GM03348 (cell line): ENCODE data around the gene NET1.
"Not testable (repeated sequence)": the region's sequence is repeated elsewhere in the genome, so short reads cannot be mapped to it uniquely, and the experiment has no call there.

Source experiments
- DNase-seq: peaks from one replicate; pipeline ENCODE4 v3.0.0; 2012; ENCODE audit warnings: low spot score

NET1 gene

DNA sequence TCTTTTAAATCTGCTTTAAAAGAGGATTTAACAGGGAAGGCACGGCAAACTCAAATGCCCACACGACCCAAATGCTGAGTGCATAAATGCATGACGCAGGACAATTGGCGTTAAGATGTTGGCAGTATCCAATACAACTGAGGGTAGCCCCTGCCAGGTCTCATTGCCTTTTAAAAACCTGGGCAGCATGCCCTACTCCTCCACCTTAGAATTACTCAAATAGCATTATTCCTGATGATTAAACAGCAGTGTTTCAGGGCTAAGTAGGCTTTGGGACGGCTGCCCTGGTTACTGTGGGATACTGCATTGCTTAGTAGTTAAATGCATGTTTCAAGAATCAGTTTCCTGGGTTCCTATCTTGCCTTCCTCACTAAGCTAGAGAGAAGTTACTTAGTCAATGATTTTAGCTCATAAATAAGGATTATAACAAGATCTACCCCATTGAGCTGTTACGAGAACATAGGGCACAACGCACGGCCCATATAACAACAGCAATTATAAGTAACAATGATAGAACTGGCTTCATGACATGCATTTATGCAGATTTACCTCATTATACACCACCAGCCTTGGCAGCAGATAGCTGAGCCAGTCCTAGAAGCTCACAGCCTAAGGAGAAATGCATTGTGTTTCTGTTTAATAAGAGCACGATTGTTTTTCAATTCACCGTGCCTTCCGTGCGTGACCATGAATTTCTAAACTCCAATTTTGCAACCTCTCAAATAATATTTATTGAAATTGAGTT is 15.6 kb upstream of the NET1 start:
- no peak for DNase-seq

DNA sequence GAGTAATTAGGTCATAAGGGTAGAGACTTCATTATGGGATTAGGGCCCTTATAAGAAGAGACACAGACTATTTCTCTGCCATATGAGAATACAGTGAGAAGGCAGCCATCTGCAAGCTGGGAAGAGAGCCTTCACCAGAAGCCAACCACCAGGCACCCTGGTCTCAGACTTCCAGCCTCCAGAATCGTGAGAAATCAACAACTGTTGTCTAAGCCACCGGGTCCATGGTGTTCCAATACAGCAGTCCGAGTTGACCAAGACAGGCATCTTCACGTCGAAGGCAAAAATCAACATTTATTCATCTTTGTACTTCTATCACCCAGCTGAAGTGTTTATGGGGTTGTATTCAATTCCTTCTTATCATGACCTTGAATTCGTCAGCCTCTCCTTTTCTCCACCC is 13.0 kb upstream of the NET1 start:
- DNase-seq = no peak

DNA sequence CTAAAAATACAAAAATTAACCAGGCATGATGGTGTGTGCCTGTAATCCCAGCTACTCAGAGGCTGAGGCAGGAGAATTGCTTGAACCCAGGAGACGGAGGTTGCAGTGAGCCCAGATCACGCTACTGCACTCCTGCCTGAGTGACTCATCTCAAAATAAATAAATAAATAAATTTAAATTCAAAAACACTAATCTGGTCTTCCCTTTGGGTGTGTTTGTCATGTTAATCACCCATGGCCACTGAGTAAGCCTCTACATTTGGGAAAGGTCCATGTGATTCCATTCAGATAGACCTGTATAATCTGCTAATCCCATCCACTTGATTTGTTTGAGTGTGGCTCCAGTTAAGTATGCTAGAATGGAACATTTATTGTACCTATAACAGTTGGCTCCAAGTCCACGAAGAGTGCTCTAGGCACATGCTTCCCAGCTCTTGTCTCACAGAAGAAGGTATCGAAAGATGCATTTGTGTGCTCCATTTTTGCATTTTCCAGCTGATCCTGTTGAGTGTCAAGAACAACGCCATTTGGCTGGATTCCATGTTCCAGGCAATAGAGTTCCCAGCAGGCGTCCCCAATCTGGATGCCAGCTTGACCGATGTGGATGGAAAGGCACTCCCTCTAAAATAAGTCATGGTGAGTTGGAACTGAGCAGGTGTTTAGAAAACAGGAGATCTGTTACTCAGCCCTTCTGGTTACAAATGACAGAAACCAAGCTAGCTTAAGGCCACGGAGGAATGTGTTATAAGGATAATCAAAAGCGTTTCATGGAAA is 11.7 kb upstream of the NET1 start:
- DNase-seq = no peak

- no peak for DNase-seq
Measured at GRCh38 chr10:5402798-5403197, 9.6 kb upstream of the NET1 start.

- DNase-seq = no peak
Measured at GRCh38 chr10:5404208-5405041, 7.9 kb upstream of the NET1 start, which contains the start of gene TUBAL3. Gene TUBAL3, minus strand, starts transcription at chr10:5404828. Its CDS starts 36 bp downstream, at chr10:5404792.

- DNase-seq = no peak
Measured at GRCh38 chr10:5406918-5407317, 5.4 kb upstream of the NET1 start.

DNA sequence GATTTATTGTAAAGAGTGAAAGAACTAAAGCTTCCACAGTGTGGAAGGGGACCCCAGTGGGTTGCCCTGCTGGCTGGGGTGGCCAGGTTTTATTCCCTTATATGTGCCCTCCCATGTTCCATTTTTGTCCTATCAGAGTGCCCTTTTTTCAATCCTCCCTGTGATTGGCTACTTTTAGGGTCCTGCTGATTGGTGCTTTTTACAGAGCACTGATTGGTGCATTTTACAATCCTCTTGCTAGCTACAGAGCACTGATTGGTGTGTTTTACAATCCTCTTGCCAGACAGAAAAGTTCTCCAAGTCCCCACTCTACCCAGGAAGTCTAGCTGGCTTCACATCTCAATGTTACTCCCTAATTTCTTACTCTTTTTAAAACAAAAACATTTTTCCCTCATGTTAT is 1.6 kb upstream of the NET1 start:
- DNase-seq = not testable (repeated sequence)

GRCh38 chr10:5411941-5412276 is 448 bp upstream of the NET1 start:
- DNase-seq = no peak

GRCh38 chr10:5413012-5413938 is 918 bp downstream of the NET1 start:
- DNase-seq = peak; percentile 52

DNA sequence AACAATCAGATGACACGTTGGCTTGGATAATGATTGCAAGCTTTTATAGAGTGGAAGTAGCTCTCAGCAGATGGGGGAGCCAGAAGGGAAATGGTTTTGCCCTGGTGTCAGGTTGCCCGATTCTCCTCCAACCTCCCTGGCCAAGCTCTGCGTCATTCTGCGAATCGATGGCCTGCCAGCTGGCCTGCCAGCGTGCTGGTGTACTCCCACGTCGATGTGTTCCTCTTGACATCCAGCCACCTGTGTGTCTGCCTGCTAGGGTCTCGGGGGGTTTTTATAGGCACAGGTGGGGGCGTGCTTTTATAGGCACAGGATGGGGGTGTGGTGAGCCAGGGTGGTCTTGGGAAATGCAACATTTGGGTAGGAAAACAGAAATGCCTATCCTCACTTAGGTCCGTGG is 4.6 kb downstream of the NET1 start:
- DNase-seq = no peak

GRCh38 chr10:5418584-5418983 is 6.2 kb downstream of the NET1 start:
- DNase-seq = no peak

- DNase-seq = no peak
Measured at GRCh38 chr10:5419466-5420094, 7.2 kb downstream of the NET1 start.

GRCh38 chr10:5423771-5424170 is 11.4 kb downstream of the NET1 start:
- peak; percentile 15 for DNase-seq

GRCh38 chr10:5424751-5425150 is 12.4 kb downstream of the NET1 start:
- DNase-seq = no peak

- DNase-seq = no peak
Measured at GRCh38 chr10:5428133-5428532, 15.8 kb downstream of the NET1 start.

DNA sequence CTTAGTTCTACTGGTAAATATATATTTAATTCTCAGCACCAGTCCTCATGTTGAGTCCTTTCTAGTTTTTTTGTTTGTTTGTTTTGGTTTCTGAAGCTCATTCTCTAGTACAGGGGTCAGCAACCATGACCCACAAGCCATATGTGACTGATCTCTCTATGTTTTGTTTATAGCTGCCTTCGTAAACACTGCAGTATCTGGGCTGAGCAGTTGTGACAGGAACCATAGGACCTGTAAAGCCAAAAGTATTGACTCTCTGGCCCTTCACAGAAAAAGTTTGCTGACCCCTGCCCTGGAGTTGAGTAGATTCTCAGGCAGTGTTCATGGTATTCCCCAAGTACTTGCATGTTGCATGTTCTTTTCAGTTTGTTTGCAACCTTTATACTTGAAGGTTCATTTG is 20.8 kb downstream of the NET1 start:
- no peak for DNase-seq

- DNase-seq = peak; percentile 61
Measured at GRCh38 chr10:5434017-5434753, 21.8 kb downstream of the NET1 start.

- no peak for DNase-seq
Measured at GRCh38 chr10:5435328-5435727, 23.0 kb downstream of the NET1 start.

GRCh38 chr10:5440206-5440605 is 27.8 kb downstream of the NET1 start:
- DNase-seq = no peak

GRCh38 chr10:5441106-5441505 is 28.7 kb downstream of the NET1 start:
- no peak for DNase-seq
